DOHH2 (cell line): ENCODE data around the gene RIMS1.

Source experiments
- H3F3A ChIP-seq: fragments of 200-600 bp; sonication (generic), shearing (Covaris generic); 2 replicates; pipeline ENCODE4 v1.6.0; 2016; ENCODE audit warnings: antibody characterized with exemption, mild to moderate bottlenecking; ENCODE audit not compliant: control insufficient read depth, insufficient read depth
- H3K27ac ChIP-seq: fragments of 200-600 bp; sonication (generic); 2 replicates; pipeline ENCODE4 v1.5.1; 2014; ENCODE audit warnings: low read depth, mild to moderate bottlenecking, low read length, moderate library complexity
- H3K27me3 ChIP-seq: fragments of 200-600 bp; sonication (generic); 2 replicates; pipeline ENCODE4 v1.6.1; 2014; ENCODE audit warnings: mild to moderate bottlenecking, low read length, mixed read lengths; ENCODE audit not compliant: control insufficient read depth
- H3K36me3 ChIP-seq: fragments of 200-600 bp; sonication (generic); 2 replicates; pipeline ENCODE4 v1.6.1; 2014; ENCODE audit warnings: mild to moderate bottlenecking, low read length, moderate library complexity, mixed read lengths; ENCODE audit not compliant: control insufficient read depth
- H3K4me1 ChIP-seq: fragments of 200-600 bp; sonication (generic); 2 replicates; pipeline ENCODE4 v1.6.1; 2014; ENCODE audit warnings: mild to moderate bottlenecking, low read length, mixed read lengths; ENCODE audit not compliant: control insufficient read depth
- H3K4me2 ChIP-seq: fragments of 200-600 bp; sonication (generic); 2 replicates; pipeline ENCODE4 v1.6.0; 2014; ENCODE audit warnings: mild to moderate bottlenecking, low read length, moderate library complexity
- H3K4me3 ChIP-seq: fragments of 200-600 bp; sonication (generic); 2 replicates; pipeline ENCODE4 v1.5.1; 2014; ENCODE audit warnings: mild to moderate bottlenecking, low read length, mixed read lengths
- H3K79me2 ChIP-seq: fragments of 200-600 bp; sonication (generic); 2 replicates; pipeline ENCODE4 v1.6.1; 2014; ENCODE audit warnings: mild to moderate bottlenecking, low read length, mixed read lengths; ENCODE audit not compliant: control insufficient read depth
- H3K9me2 ChIP-seq: fragments of 200-600 bp; sonication (generic); replicated peaks from 2 replicates; pipeline ENCODE4 v1.6.1; 2014; ENCODE audit warnings: mild to moderate bottlenecking, low read length, mixed read lengths; ENCODE audit not compliant: control insufficient read depth
- H3K9me3 ChIP-seq: fragments of 200-600 bp; sonication (generic); 2 replicates; pipeline ENCODE4 v1.6.1; 2014; ENCODE audit warnings: antibody characterized with exemption, low read length, mixed read lengths; ENCODE audit not compliant: control insufficient read depth, insufficient read depth
- H4K20me1 ChIP-seq: fragments of 200-600 bp; sonication (generic); 2 replicates; pipeline ENCODE4 v1.6.0; 2014; ENCODE audit warnings: low read depth, mild to moderate bottlenecking, antibody characterized with exemption, low read length, moderate library complexity; ENCODE audit not compliant: control insufficient read depth, insufficient read depth
- CTCF ChIP-seq: fragments of 200-600 bp; sonication (generic); IDR thresholded peaks from one replicate; pipeline ENCODE4 v1.5.1; 2014; ENCODE audit warnings: antibody characterized with exemption, mild to moderate bottlenecking, low read depth, low read length; ENCODE audit not compliant: poor library complexity, severe bottlenecking
- EZH2phosphoT487 ChIP-seq: fragments of 200-600 bp; sonication (generic); IDR thresholded peaks from 2 replicates; pipeline ENCODE4 v1.6.1; 2017; ENCODE audit warnings: borderline replicate concordance, mild to moderate bottlenecking, antibody characterized with exemption, low read length, moderate library complexity, mixed read lengths

Gene RIMS1

DNA sequence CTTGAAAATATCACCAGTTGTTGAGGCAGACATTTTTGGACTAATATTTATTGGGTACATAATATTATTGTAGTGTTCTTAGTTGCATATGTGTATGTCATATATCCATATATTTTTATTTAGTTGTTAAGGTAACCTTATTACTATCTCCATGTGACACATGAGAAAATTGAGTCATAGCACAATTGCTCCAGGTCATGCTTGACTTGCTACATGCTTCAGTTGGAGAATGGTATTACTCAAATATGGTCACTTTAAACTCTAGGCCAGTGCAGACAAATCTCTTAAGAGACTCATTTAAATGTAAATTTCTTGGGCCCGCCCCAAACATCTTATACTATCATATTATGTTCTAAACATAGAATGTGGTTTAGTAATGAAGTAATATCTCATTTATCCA is 246.1 kb downstream of the RIMS1 start:
- TF ChIP-seq CTCF (no peak), EZH2phosphoT487 (no peak)
- H3K36me3 ChIP-seq = no peaks in the 10 kb centered on the region
- no peaks in the 10 kb centered on the region for H4K20me1 ChIP-seq
- H3F3A ChIP-seq = no peaks in the 10 kb centered on the region
- no peak overlapping the region for H3K4me2 ChIP-seq
- H3K4me3 ChIP-seq = no peak overlapping the region
- no peaks in the 10 kb centered on the region for H3K4me1 ChIP-seq
- H3K9me3 ChIP-seq = no peaks in the 10 kb centered on the region
- H3K27me3 ChIP-seq = peaks cover 7% of the 10 kb centered on the region; the same call in 1 of the 2 replicates
- H3K79me2 ChIP-seq = no peaks in the 10 kb centered on the region
- H3K27ac ChIP-seq = no peak overlapping the region
- no peaks in the 10 kb centered on the region for H3K9me2 ChIP-seq

- TF ChIP-seq CTCF = no peak
- no peak for TF ChIP-seq EZH2phosphoT487
- Histone ChIP-seq H3K4me1 (no peaks in the 10 kb centered on the region), H3K79me2 (no peaks in the 10 kb centered on the region), H3K27me3 (peaks cover 7% of the 10 kb centered on the region; the same call in 1 of the 2 replicates), H3F3A (no peaks in the 10 kb centered on the region), H3K4me3 (no peak overlapping the region), H3K9me3 (no peaks in the 10 kb centered on the region), H3K4me2 (no peak overlapping the region), H3K27ac (no peak overlapping the region), H3K36me3 (no peaks in the 10 kb centered on the region), H3K9me2 (no peaks in the 10 kb centered on the region), H4K20me1 (no peaks in the 10 kb centered on the region)
Observed at GRCh38 chr6:72132851-72133250, 246.5 kb downstream of the RIMS1 start.

GRCh38 chr6:72133324-72133723 is 247.0 kb downstream of the RIMS1 start:
- Histone ChIP-seq H3K27me3 (peaks cover 7% of the 10 kb centered on the region; the same call in 1 of the 2 replicates), H3K4me2 (no peak overlapping the region), H3K79me2 (no peaks in the 10 kb centered on the region), H3K9me3 (no peaks in the 10 kb centered on the region), H4K20me1 (no peaks in the 10 kb centered on the region), H3K9me2 (no peaks in the 10 kb centered on the region), H3K36me3 (no peaks in the 10 kb centered on the region), H3K4me3 (no peak overlapping the region), H3K27ac (no peak overlapping the region), H3K4me1 (no peaks in the 10 kb centered on the region), H3F3A (no peaks in the 10 kb centered on the region)
- TF ChIP-seq EZH2phosphoT487 (no peak), CTCF (no peak)

DNA sequence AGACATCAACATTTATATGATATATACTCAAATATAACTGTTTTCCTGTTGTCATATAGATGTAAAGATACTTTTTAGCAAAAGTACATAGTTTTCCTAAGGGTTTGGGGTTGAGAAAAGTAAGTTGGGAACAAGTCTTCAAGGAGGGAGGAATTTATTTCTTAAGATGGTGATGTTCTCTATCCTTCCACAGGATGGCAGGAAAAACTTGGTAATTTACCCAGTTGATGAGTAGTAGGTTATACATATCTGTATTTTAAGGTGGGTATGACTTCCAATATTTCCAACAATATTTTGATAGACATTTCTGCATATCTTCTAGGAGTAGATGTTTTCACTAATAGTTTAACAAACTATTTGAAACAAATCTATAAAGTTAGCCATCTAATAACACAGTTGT is 254.4 kb downstream of the RIMS1 start:
- H3K36me3 ChIP-seq = no peaks in the 10 kb centered on the region
- H3K27me3 ChIP-seq = no peaks in the 10 kb centered on the region
- H3K9me3 ChIP-seq = no peaks in the 10 kb centered on the region
- no peaks in the 10 kb centered on the region for H3K4me1 ChIP-seq
- no peak overlapping the region for H3K4me3 ChIP-seq
- H3K4me2 ChIP-seq = no peak overlapping the region
- no peaks in the 10 kb centered on the region for H3K79me2 ChIP-seq
- no peak overlapping the region for H3K27ac ChIP-seq
- no peaks in the 10 kb centered on the region for H4K20me1 ChIP-seq
- no peaks in the 10 kb centered on the region for H3K9me2 ChIP-seq
- TF ChIP-seq CTCF = no peak
- TF ChIP-seq EZH2phosphoT487 = no peak
- no peaks in the 10 kb centered on the region for H3F3A ChIP-seq
